Neural crest cell (in vitro differentiated cells): ENCODE data around the gene RAB38. TPM values are rescaled to one million over a fixed set of nuclear protein-coding genes. Genes with fewer than 3 reads are reported as not detected.

Experiments used
- DNase-seq: peaks from one replicate; pipeline ENCODE4 v3.0.0; 2021; ENCODE audit warnings: low read depth, mixed read lengths, low spot score
- H3K27ac Mint-ChIP-seq: one replicate; pipeline ENCODE4 v1.8.0; 2021; ENCODE audit warnings: mild to moderate bottlenecking, mixed read lengths; ENCODE audit not compliant: unreplicated experiment
- H3K27me3 Mint-ChIP-seq: 2 replicates; pipeline ENCODE4 v1.8.0; 2021; ENCODE audit warnings: low read depth, mild to moderate bottlenecking, mixed read lengths
- H3K36me3 Mint-ChIP-seq: 2 replicates; pipeline ENCODE4 v1.8.0; 2021; ENCODE audit warnings: low read depth, mild to moderate bottlenecking, mixed read lengths
- H3K4me1 Mint-ChIP-seq: 2 replicates; pipeline ENCODE4 v1.8.0; 2021; ENCODE audit warnings: mixed read lengths
- H3K4me3 Mint-ChIP-seq: one replicate; pipeline ENCODE4 v1.8.0; 2021; ENCODE audit warnings: mild to moderate bottlenecking, mixed read lengths
- H3K9me3 Mint-ChIP-seq: 2 replicates; pipeline ENCODE4 v1.8.0; 2021; ENCODE audit warnings: mixed read lengths
- CTCF ChIP-seq: fragments of 200-600 bp; sonication (generic); conservative IDR thresholded peaks from 2 replicates; pipeline ENCODE4 v1.5.0; 2021; ENCODE audit warnings: antibody characterized with exemption, mild to moderate bottlenecking
- total RNA-seq: library from RNA; stranded (reverse); gene quantifications from 2 replicates; pipeline ENCODE4 v1.2.1, GENCODE V29; 2021

RAB38 gene
- total RNA-seq, 1 donor from 2014 or later, result 3.6 TPM

GRCh38 chr11:88193278-88193677 is 18.0 kb upstream of the RAB38 start:
- no peak for DNase-seq
- Mint-ChIP-seq H3K27me3 (no peaks in the 10 kb centered on the region), H3K9me3 (peaks cover 26% of the 10 kb centered on the region), H3K4me1 (peaks cover 6% of the 10 kb centered on the region), H3K4me3 (no peak overlapping the region), H3K36me3 (peaks cover 11% of the 10 kb centered on the region), H3K27ac (no peak overlapping the region)
- TF ChIP-seq CTCF, result no peak

DNA sequence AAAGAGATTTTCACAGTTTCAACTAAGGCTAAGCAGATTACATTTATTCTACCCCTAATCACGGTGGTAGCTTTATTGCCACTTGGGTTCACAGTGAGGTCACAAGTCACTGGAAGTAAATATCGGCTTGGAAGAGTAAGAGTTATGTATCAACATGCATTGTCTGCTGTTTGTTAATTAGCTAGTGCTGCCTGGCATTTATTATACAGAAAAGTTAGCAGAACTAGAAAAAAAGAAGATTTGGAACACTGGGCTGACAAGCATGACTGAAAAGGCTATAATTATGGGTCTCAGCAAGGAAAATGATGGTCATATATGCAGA is 13.7 kb upstream of the RAB38 start:
- Mint-ChIP-seq H3K4me1 (peaks cover 6% of the 10 kb centered on the region), H3K27ac (no peak overlapping the region), H3K27me3 (no peaks in the 10 kb centered on the region), H3K4me3 (no peak overlapping the region), H3K9me3 (peaks cover 8% of the 10 kb centered on the region), H3K36me3 (no peaks in the 10 kb centered on the region)
- DNase-seq, result no peak
- no peak for TF ChIP-seq CTCF

DNA sequence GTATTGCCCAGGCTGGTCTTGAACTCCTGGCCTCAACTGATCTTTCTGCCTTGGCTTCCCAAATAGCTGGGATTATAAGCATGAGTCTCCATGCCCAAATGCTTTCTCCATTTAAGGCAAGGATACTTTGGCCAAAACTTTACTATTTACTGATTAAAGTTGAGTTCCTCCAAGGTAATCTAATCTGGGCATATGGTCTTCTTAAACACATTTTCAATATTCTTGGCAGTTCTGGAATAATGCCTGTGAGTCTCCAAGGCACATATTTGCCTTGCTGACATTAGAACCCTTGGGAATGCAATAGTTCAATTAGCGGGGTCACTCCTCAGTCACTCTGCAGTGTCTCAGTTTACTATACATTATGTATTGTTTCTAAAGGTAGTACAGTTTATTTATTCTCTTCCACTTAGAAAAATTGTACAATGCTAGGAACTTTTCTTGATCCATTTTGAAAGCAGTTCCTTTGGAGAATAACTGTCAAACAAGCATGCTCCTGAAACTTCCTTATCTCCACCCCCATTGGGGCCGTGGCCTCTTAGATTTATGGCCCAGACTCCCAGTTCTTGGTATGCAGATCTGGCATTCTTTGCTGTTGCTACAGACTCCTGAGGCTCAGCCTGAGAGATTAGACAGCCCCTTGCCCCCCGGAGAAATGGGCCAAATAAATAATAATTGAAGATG is 13.1 kb upstream of the RAB38 start:
- no peak overlapping the region for H3K27ac Mint-ChIP-seq
- no peaks in the 10 kb centered on the region for H3K27me3 Mint-ChIP-seq
- no peak for TF ChIP-seq CTCF
- no peak for DNase-seq
- peaks cover 6% of the 10 kb centered on the region for H3K4me1 Mint-ChIP-seq
- no peaks in the 10 kb centered on the region for H3K36me3 Mint-ChIP-seq
- H3K4me3 Mint-ChIP-seq, result no peak overlapping the region
- H3K9me3 Mint-ChIP-seq, result peaks cover 8% of the 10 kb centered on the region

DNA sequence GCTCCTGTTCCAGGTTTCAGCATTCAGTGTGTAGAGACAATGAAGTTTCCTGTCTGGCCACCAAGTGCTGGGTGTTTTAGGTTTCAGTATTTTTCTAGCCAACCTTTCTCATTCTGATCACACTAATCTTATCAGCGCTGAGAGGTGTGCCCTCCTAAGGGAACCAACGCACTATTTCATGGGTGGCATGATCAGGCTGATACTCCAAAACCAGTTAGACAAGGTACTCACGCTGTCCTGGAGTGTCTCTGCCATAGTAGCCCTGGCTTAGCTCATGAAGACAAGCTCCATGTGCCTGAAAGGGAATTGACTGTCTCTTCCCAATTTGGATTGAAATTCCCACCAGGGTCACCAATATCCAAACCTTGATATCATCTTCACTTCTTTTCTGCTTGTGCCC is 8.0 kb upstream of the RAB38 start:
- Mint-ChIP-seq H3K4me1 (no peaks in the 10 kb centered on the region), H3K9me3 (peaks cover 4% of the 10 kb centered on the region), H3K36me3 (no peaks in the 10 kb centered on the region), H3K4me3 (no peak overlapping the region), H3K27me3 (peaks cover 3% of the 10 kb centered on the region), H3K27ac (no peak overlapping the region)
- DNase-seq, result no peak
- TF ChIP-seq CTCF, result no peak

DNA sequence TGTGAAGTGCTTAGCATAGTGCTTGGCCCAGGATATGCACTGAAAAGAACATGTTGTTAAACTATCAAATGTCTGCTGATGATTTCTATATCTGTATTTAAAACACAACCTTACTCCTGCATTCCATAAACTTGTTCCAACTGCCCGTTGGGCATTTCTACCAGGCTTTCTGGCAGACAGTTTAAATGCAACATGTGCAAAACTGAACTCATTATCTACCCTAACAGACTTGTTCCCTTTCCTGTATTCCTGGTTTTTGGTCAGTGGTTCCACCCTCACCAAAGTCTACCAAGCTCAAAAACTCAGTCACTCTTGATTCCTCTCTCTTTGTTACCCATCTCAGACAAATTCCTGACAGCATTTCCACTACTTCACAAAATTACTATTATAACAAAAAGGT is 6.5 kb upstream of the RAB38 start:
- Mint-ChIP-seq H3K9me3 (no peaks in the 10 kb centered on the region), H3K27me3 (peaks cover 3% of the 10 kb centered on the region), H3K4me1 (no peaks in the 10 kb centered on the region), H3K27ac (no peak overlapping the region), H3K36me3 (no peaks in the 10 kb centered on the region), H3K4me3 (no peak overlapping the region)
- TF ChIP-seq CTCF, result no peak
- no peak for DNase-seq
